Stomach (tissue), 4 donors: ENCODE measurements around the gene COL4A1.

Experiments
- POLR2A ChIP-seq, 4 donors: fragments of 450-650 bp; IDR thresholded peaks; one replicate each; pipeline ENCODE4 v1.6.1; 2016; ENCODE audit warnings: antibody characterized with exemption in 4 of 4, control low read depth in 2 of 4, mild to moderate bottlenecking in 1 of 4, moderate library complexity in 1 of 4
- POLR2AphosphoS5 ChIP-seq, 3 donors: sonication (generic); formaldehyde crosslinking; IDR thresholded peaks; one replicate each; pipeline ENCODE4 v1.6.1; 2016; ENCODE audit warnings: antibody characterized with exemption in 3 of 3
- TF ChIP-seq, protein P1 (sequence below), 7 experiments: fragments of 450-650 bp in 4 of 7; fragments of 200-600 bp in 3 of 7; sonication (generic) in 3 of 7; IDR thresholded peaks; one replicate each; pipeline ENCODE4 v1.5.1; 2016 to 2019; ENCODE audit warnings: antibody characterized with exemption in 7 of 7, control low read depth in 2 of 7, mild to moderate bottlenecking in 1 of 7

DNA sequence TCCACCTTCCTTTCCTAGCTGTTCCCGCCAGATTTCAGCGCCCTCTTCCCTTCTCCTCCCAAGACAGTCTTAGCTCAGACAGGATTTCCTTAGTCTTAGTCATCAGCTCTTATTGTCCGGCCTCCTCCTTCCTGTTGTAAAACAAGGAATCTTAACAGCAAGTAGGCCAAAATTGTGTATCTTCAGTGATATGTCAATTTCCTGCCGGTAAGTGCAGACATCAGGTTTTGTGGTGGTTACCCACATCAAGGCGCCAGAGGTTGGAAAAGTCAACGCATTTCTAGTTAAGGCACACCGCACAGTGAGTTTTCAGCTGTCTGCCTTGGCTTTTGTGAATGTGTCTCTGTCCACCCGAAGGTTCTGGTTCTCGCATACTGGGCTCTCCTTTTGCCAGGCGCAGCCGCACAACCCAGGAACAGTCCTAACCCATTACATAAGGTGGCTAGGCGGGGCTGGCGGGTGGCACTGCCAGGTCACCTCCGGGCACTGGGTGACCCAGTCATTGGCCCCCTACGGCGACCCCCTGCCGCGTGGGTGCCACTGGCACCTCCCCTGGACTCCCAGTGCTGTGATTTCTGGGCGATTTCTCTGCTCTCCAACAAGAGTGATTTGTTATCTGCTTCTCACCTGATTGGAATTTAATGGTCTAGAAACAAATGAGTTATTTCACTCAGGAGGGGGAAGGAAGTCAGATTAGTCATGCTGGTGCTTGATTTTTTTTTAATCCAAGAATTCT, 13.0 kb upstream of the COL4A1 start:
- TF ChIP-seq, protein P1, sequence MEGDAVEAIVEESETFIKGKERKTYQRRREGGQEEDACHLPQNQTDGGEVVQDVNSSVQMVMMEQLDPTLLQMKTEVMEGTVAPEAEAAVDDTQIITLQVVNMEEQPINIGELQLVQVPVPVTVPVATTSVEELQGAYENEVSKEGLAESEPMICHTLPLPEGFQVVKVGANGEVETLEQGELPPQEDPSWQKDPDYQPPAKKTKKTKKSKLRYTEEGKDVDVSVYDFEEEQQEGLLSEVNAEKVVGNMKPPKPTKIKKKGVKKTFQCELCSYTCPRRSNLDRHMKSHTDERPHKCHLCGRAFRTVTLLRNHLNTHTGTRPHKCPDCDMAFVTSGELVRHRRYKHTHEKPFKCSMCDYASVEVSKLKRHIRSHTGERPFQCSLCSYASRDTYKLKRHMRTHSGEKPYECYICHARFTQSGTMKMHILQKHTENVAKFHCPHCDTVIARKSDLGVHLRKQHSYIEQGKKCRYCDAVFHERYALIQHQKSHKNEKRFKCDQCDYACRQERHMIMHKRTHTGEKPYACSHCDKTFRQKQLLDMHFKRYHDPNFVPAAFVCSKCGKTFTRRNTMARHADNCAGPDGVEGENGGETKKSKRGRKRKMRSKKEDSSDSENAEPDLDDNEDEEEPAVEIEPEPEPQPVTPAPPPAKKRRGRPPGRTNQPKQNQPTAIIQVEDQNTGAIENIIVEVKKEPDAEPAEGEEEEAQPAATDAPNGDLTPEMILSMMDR (IDR thresholded peaks at IDR 0.05), result no peak
- TF ChIP-seq POLR2A (IDR thresholded peaks at IDR 0.05), result no peak
- peak in 2 of 3 donors; percentile 26 to 27 for TF ChIP-seq POLR2AphosphoS5 (IDR thresholded peaks at IDR 0.05)
